GM19238 (cell line): ENCODE data around the gene NUDT22.

Experiments used
- DNase-seq: peaks from one replicate; pipeline ENCODE4 v3.0.0; 2011; ENCODE audit warnings: low spot score; ENCODE audit not compliant: insufficient read length

Gene NUDT22, protein sequence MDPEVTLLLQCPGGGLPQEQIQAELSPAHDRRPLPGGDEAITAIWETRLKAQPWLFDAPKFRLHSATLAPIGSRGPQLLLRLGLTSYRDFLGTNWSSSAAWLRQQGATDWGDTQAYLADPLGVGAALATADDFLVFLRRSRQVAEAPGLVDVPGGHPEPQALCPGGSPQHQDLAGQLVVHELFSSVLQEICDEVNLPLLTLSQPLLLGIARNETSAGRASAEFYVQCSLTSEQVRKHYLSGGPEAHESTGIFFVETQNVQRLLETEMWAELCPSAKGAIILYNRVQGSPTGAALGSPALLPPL

DNA sequence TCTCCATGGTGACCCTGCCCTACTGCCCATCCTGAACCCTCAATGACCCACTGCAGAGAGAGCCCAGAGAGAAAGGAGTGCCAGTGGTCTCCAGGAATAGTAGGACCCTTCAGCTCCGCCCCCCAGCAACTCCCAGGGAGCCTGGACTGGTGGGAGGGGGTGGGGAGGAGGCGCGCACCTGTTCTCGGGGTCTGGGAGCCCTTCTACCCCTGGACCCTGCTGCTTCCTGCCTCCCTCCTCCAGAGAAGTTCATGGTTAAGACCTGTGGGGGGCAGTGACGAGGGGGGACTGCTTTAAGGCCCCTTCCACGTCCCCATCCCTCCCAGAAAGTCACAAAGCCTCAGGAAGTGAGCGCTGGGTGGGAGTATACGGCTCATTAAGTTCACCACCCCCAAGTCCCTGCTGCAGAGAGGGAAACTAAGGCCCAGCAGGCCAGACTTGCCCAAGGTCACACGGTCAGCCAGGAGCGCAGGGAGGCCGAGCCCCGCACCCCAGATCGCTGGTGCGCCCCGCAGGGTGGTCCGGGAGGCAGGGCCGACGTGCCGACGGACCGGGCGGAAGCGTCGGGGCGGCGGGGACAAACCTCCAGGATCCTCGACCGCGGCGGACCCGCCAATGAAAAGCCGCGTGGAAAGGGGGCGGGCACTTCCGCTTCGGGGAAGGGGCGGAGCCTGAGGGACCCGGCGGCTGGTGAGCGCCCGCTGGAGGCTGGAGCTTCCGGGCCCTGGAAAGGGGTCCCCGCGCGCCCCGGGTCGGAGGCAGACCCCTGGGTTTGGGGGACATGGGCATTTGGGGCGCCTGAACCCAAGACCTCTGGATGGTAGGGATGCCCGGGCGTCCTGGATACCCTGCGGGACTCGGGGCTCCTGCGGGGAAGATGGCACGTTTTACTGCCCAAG lies at the start of gene NUDT22, which contains the start of gene TRPT1:
NUDT22 (plus strand) TSS at position 667 of the 899 bp plus-strand sequence. CDS start 379 bp downstream, outside the sequence.
TRPT1 (minus strand) TSS at position 579 of the 899 bp plus-strand sequence; CDS start at position 253, 326 bp downstream.
- DNase-seq, result peak; percentile 94

DNA sequence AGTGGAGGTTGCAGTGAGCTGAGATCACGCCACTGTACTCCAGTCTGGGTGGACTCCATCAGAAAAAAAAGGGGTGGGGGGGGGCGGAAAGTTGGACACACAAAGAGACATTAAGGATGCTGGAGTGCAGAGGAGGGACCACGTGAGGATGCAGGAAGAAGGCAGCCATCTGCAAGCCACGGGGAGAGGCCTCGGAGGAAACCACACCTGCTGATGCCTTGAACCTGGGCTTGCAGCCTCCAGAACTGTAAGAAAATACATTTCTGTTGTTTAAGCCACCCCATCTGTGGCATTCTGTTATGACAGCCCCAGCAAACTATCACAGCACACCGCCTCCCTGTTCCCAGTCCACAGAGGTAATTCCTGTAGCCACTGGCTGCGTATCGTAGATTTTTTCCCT lies 49.3 kb upstream of the NUDT22 start:
- DNase-seq, result no peak

GRCh38 chr11:64178203-64178602 lies 47.9 kb upstream of the NUDT22 start:
- DNase-seq, result no peak

GRCh38 chr11:64178951-64179639 lies 47.0 kb upstream of the NUDT22 start:
- DNase-seq, result no peak

DNA sequence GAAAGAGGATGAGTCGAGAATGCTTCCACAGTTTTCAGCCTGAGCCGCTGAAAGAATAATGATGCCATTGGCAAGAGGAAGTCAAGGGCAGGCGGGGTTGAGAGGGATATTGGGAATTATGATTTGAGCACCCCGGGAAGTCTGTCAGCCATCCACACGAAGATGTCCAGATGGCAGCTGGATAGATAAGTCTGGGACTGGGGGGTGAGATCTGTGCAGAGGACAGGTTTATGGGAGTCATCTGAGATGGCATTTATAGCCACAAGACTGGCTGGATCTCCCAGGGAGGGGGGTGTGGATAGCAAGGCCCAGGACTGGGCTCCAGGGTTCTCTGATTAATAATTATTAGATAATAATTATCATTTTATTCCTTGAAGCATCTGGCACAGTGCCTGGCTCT lies 45.2 kb upstream of the NUDT22 start:
- no peak for DNase-seq

- DNase-seq, result peak; percentile 49
These were observed 44.3 kb upstream of the NUDT22 start for GRCh38 chr11:64181506-64182411.

- DNase-seq, result no peak
These were observed 42.2 kb upstream of the NUDT22 start for GRCh38 chr11:64183890-64184289.

- peak; percentile 28 for DNase-seq
These were observed 40.8 kb upstream of the NUDT22 start for GRCh38 chr11:64185175-64185692.

GRCh38 chr11:64185693-64186491 lies 40.2 kb upstream of the NUDT22 start, which contains the start of gene STIP1:
Gene STIP1, plus strand, starts transcription at chr11:64186171. Its CDS starts 91 bp downstream, at chr11:64186262.
- DNase-seq, result peak; percentile 98

- DNase-seq, result no peak
These were observed 39.4 kb upstream of the NUDT22 start for GRCh38 chr11:64186492-64187165.

- DNase-seq, result no peak
These were observed 33.6 kb upstream of the NUDT22 start for GRCh38 chr11:64192434-64192833.

- DNase-seq, result no peak
These were observed 29.4 kb upstream of the NUDT22 start for GRCh38 chr11:64196626-64197025.

DNA sequence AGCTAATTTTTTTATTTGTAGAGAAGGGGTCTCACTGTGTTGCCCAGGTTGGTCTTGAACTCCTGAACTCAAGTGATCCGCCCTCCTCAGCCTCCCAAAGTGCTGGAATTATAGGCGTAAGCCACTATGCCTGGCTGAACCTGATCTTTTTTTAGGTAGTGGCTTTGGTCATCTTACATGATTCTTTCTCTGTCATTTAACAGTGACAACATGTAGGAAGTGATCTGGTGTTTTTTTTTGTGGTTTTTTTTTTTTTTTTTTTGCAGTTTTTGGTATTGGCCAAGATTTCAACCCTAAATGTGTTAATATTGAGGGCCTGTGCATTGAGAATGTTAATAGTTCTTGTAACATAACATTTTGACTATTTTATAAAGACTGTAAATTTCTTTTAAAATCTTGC lies 27.6 kb upstream of the NUDT22 start:
- no peak for DNase-seq

GRCh38 chr11:64201543-64201942 lies 24.5 kb upstream of the NUDT22 start:
- no peak for DNase-seq

GRCh38 chr11:64202992-64203391 lies 23.1 kb upstream of the NUDT22 start:
- DNase-seq, result no peak

- DNase-seq, result no peak
These were observed 22.5 kb upstream of the NUDT22 start for GRCh38 chr11:64203421-64204079.

- DNase-seq, result no peak
These were observed 22.0 kb upstream of the NUDT22 start for GRCh38 chr11:64204080-64204440.

- DNase-seq, result peak; percentile 67
These were observed 21.5 kb upstream of the NUDT22 start for GRCh38 chr11:64204464-64204989.
